ENCODE measurements around the gene KRTAP21-3. TPM values are rescaled to one million over a fixed set of nuclear protein-coding genes. Genes with fewer than 3 reads are reported as not detected.
A peak's percentile ranks its signal among the peaks of the same experiment; 100 is the strongest.

The KRTAP21-3 gene
- total and polyA plus RNA-seq, 10 of the 15 experiments (the other 5 are each of a cell fraction or from before 2014, with no cell fraction given), result not detected

- TF ChIP-seq HSF1 (IDR thresholded peaks at IDR 0.05; ENCODE audit: low read depth, low read length) (no peak), CHD1 (IDR thresholded peaks at IDR 0.05; ENCODE audit: low read depth, low read length) (no peak), ESRRA (IDR thresholded peaks at IDR 0.05; ENCODE audit: low read length) (no peak), E4F1 (IDR thresholded peaks at IDR 0.05; ENCODE audit: borderline replicate concordance, partially characterized antibody) (no peak), WRNIP1 (IDR thresholded peaks at IDR 0.05; ENCODE audit: borderline replicate concordance, low read depth, low read length) (no peak), KAT2A (conservative IDR thresholded peaks at IDR 0.05; ENCODE audit: control insufficient read depth, low read depth, low read length) (no peak), IKZF1 (conservative IDR thresholded peaks at IDR 0.05) (peak; percentile 67), STAT3 (IDR thresholded peaks at IDR 0.05; ENCODE audit: low read depth, low read length) (no peak), E2F4 (IDR thresholded peaks at IDR 0.05; ENCODE audit: low read depth, low read length) (no peak), ZNF274 (IDR thresholded peaks at IDR 0.05; ENCODE audit: insufficient read depth, insufficient read length) (no peak), SMAD1 (IDR thresholded peaks at IDR 0.05; ENCODE audit: low read depth, partially characterized antibody) (no peak), CBFB (IDR thresholded peaks at IDR 0.05; ENCODE audit: low read depth) (no peak)
Measured at GRCh38 chr21:30718239-30718909, at the start of gene KRTAP21-3 (continued).

Measured in GM12878 (cell line).